HG02852 (cell line): ENCODE measurements around the gene TNFRSF18.
"Not testable (repeated sequence)": the region's sequence is repeated elsewhere in the genome, so short reads cannot be mapped to it uniquely, and the experiment has no call there.

Experiments used
- ATAC-seq: cut with Tn5 transposase; IDR thresholded peaks from one replicate; pipeline ENCODE4 v1.9.1; 2021; ENCODE audit warnings: mild to moderate bottlenecking, moderate library complexity; ENCODE audit not compliant: unreplicated experiment

Gene TNFRSF18

GRCh38 chr1:1179983-1180861, 26.2 kb downstream of the TNFRSF18 start:
- no peak for ATAC-seq

DNA sequence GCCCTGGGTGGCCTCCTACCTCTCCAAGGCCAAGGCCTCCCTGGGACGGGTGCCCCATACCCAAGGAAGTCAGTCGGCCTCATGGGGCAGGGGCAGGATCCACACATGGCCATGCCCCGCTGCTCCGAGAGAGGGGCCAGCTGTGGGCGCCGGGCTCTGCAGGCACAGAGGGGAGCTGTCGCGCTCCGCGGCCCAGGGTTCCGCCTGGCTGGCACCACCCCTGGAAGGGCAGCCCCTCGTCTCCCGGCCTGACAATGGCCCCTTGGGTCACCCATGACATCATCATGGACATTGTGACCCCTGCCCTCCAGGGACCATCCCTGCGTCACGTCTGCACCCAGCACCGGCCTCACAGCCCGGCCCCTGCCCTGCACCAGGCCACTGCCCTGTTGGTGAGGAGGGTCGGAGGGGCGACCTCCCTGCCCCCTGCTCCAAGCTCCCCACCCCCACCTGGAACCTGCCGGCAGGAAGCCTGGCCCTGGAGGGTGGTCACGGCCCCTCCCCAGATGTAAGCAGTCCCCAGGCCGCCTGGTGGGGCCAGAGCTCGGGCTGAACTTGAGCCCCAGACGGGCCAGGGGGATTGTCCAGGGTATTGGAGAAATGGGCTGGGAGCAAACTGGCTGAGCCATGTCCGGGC, 26.9 kb downstream of the TNFRSF18 start:
- ATAC-seq: no peak

DNA sequence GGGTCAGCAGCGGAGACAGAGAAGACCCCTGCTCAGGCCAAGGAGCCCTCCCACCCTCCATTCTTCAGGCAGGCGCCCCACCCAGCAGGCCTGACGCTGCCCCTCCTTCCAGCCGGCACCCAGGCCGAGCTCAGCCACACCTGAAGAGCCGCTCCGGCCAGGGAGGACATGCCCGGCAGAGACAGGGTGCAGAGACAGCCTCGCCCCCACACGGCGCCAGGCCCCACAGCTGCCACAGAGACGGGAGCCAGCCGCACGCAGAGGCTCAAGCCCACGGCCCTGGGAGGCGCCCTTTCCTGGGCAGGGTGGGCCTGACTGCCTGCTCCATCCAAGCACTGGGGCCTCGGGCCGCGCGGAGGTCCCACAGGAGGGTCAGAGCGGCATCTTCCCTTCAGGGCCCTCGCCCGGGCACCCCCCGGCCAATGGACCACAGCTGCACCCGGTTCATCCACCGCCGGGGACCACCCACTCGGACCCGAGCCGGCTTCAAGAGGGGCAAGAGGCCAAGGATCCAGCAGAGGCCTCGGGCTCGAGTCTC, 27.5 kb downstream of the TNFRSF18 start:
- no peak for ATAC-seq

DNA sequence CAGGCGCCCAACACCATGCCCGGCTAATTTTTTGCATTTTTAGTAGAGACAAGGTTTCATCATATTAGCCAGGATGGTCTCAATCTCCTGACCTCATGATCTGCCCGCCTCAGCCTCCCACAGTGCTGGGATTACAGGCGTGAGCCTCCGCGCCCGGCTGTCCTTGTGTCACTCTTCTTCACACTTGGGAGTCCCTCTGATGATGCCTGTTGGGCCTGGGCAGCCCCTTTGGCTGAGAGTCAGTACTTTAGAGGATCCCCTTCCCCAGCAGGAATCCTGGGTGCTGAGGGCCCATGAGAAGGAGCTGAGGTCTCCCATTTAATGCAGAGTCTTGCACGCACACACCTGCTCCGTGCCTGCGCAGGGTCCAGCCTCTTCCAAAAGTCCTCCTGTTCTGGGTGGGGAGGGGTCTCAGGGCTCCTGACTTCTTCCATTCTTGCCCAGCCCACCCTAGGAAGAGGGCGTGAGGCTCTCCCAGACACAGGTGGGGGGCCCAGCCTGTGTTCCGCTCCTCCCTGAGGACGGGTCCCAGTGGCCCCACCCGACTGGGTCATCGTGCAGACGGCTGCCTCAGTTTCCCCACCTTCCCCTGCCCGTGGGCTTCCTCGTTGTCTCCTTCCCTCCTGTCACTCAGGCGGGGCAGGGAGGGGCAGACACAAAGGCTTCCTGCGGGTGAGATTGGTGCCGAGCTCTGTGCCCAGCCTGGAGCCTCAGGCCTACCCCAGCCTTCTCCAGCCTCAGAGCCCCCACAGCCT, 28.8 kb downstream of the TNFRSF18 start:
- no peak for ATAC-seq

DNA sequence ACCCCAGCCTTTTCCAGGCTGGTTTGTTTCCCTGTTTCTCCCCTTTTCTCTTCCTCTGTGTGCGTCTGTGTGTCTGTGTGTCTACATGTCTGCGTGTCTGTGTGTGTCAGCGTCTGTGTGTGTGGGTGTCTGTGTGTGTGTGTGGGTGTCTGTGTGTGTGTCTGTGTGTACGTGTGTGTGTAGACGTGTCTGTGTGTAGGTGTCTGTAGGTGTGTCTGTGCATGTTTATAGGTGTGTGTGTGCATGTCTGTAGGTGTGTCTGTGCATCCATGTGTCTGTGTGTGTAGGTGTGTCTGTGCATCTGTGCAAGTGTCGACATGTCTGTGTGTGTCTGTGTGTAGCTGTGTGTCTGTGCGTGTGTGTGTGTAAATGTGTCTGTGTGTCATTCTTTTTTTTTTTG, 29.5 kb downstream of the TNFRSF18 start:
- no peak for ATAC-seq

GRCh38 chr1:1176063-1176761, 30.2 kb downstream of the TNFRSF18 start:
- not testable (repeated sequence) for ATAC-seq

DNA sequence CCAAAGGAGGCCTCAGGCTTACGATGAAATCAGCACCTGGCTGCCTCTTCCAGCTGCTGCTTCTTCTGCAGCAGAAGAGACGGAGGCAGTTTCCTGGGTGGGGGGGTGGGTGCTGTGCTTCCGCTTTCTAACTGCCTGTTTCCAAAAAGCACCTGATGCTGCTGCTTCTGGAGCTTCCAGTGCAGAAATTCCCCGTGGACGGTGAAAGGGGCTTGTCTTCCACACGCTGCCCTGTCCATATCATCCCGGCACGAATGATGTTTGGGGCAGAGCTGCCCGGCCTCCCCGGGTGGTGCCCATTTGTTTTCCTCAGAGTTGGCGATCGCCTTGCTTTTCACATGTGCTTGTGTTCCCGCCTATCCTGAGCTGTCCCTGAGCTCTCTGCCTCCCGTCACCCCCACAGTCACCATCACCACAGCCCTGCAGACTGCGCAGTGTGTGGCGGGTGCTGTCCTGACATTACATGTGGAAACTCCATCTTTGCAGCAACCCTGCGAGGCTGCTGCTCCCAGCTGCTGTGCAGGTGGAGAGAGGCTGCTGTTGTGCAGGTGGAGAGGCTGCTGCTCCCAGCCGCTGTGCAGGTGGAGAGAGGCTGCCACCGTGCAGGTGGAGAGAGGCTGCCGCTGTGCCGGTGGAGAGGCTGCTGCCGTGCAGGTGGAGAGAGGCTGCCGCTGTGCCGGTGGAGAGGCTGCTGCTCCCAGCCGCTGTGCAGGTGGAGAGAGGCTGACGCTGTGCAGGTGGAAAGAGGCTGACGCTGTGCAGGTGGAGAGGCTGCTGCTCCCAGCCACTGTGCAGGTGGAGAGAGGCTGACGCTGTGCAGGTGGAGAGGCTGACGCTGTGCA, 30.9 kb downstream of the TNFRSF18 start:
- no peak for ATAC-seq

GRCh38 chr1:1173793-1174415, 32.5 kb downstream of the TNFRSF18 start, which contains the start of gene TTLL10:
Gene TTLL10 (plus strand): TSS chr1:1173880. CDS start chr1:1179216, 5,336 bp downstream.
- no peak for ATAC-seq

DNA sequence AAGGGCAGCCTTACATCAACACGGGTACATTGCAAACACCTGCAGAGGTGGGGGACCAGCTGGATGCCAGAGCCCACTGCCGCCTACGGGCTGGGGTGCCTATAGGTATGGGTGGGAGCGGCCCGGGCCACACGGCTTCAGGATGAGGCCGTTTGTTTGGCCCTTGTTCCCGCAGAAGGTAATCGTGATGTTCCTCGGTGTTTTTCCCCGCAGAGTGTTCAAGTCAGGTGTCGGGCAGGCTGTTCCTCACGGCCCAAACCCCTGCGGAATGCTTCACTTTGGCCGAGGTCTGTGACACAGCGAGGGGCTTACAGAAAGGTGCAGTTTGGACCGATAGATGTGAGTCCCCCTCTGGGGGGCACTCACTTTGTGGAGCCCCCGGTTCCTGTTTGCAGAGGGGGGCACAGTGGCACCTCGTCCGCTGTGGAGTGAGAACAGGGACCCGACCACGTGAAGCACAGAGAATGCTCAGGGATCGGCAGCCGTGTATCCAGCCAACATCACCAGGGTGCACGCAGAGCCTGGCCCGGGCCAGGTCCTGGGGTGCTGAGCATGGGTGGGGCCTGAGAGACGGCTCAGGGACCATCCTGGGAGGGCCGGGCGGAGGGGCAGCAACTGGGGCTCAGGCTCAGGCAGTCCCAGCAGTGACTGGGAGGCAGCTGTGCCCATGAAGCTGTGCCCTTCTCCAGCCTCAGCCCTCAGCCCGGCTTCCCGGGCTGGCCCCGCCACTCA, 33.2 kb downstream of the TNFRSF18 start:
- no peak for ATAC-seq

- ATAC-seq: no peak
These were observed 34.6 kb downstream of the TNFRSF18 start for GRCh38 chr1:1171546-1172340.

DNA sequence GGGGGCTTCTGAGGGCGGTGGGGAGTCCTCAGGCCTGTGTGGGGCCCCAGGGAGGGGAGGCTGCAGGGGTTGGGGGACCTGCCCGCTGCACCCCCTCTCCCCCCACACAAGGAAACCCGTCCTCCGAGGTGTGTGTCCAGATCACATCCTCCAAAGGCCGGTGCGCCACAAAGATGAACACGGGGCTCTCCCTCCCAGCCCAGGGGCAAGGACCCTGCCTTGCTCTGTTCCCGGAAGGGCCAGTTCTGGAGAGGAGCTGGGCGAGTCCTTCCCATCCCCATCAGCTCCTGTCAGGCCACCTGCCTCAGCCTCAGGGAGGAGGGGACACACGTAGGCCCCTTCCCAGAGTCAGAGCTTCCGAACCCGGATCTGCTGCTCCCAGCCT, 35.2 kb downstream of the TNFRSF18 start:
- no peak for ATAC-seq

DNA sequence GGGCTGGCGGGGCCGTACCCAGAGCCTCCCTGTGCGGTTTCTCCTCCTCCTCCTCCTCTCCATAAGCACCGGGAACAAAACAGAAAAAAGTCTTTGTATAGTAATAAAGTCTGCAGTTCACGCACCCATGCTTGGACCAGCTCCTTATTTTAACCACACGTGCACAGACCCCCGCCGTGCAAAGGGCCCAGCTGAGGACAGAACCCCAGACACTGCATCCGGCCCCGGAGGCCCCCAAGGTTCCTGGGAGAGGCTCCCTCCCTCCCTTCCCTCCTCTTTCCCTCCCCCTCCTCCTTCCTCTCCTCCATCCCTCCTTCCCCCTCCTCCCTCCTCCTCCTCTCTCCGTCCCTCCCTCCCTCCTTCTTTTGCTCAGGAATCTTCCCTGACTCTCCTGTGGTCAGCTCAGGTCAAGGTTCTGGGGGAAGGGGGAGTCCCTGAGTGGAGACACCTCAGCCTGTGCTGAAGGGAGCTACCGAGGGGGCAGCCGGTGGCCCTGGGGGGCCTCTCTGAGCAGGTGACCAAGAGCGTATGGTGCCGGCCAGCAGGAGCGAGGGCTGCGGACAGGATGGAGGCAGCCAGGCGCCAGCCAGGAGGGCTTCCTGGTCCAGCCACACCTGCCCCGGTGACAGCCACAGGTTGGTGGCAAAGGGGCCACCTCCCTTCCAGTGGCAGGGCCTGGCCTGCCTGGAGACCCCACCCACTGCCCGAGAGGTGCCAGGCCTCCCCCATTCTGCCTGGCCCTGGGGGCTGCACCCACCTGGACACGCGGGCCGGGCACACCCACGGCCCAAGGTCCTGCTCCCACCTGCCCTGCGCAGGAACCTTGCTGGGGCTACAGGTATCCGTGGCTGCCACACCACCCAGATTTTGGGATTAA, 35.9 kb downstream of the TNFRSF18 start:
- no peak for ATAC-seq

GRCh38 chr1:1169429-1170214, 36.8 kb downstream of the TNFRSF18 start:
- ATAC-seq: no peak

DNA sequence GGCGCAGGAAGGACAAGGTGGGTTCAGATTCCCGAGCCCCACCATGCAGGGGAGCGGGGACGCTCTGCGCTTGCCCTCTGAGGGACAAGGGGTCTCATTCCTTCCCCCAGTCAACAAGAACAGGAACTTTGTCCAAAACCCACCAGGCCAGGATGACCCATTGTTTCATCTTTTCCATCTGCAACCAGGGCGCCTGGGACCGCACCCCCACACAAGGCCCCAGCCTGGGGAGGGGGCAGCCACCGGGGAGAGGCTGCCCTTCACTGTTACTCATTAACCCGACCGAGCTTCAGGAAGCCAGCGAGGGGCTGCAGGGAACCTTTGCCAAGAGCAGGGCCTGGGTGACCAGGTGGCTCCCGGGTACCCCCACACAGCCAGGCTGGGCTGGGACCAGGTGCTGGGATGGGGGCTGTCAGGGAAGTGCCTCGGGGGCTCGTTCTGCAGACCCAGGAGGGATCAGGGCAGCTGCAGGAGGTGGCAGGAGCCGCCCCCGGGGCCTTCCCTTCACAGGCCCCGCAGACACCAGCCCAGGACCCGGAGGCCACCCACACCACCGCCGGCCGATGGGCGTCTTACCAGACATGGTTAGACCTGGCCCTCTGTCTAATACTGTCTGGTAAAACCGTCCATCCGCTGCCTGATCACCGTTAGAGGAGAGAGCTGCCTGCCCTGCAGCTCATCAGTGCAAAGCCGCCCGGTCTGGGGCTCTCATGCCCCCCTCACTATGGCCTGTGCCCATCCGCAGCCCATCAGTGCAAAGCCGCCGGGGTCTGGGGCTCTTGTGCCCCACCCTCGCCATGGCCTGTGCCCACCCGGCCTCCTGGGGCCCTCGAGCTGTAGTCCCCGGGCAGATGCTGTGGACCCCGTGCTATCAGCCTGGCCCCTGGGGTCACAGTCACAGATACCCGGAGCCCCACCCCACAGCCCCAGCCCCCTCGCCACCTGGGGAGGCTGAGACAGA, 37.7 kb downstream of the TNFRSF18 start:
- ATAC-seq: no peak
